GM21786 (cell line): ENCODE measurements around the gene GCLC.
"Not testable (repeated sequence)": the region's sequence is repeated elsewhere in the genome, so short reads cannot be mapped to it uniquely, and the experiment has no call there.

Source experiments
- ATAC-seq: cut with Tn5 transposase; IDR thresholded peaks from one replicate; pipeline ENCODE4 v1.9.1; 2021; ENCODE audit not compliant: unreplicated experiment

Gene GCLC

GRCh38 chr6:53544470-53545308 is at the start of gene GCLC:
GCLC (minus strand) TSS chr6:53545101; CDS start chr6:53544645, 456 bp downstream.
- ATAC-seq = peak; percentile 61

DNA sequence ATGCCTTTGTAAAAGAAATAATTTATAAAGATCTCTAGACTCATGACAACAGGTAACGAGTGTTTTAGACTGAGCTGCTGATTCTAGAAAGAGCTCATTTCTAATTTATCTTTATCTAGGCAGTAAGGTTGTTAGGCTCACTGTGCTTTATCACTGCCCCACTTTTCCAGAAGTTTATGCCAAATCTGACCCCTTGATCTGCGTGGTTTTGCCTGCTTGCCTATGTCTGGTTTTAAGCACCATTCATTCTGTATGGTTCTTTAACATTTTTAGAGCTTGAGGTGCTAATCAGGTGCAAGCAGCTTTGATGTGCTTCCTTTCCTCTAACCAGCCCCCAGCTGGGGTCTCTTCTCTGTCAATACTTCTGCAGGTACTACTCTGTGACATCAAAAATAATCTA is 49.7 kb upstream of the GCLC start:
- ATAC-seq = no peak

DNA sequence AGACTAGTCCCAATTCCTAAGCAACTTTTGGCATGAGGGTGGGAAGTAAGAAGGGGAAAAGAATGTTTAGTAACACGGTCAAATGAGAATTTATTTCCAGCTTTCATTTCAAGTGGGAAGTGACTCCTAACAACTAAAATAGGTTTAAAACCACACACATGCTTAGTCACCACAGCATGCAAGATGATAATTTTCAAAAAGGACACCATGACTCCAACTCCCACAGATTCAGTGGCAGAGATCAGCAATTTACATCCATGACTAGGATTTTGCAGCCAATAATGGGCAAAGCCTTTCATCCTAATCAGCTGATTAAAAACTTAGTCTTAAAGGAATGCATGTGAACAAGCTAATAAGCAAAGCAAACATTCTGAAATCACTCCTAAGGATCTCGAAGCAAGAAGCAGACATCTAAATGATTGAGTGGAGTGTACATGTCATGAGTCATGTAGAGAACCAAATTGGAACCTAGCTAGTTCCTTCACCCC is 48.1 kb upstream of the GCLC start:
- no peak for ATAC-seq

- no peak for ATAC-seq
These were observed 47.0 kb upstream of the GCLC start for GRCh38 chr6:53591873-53592272.

DNA sequence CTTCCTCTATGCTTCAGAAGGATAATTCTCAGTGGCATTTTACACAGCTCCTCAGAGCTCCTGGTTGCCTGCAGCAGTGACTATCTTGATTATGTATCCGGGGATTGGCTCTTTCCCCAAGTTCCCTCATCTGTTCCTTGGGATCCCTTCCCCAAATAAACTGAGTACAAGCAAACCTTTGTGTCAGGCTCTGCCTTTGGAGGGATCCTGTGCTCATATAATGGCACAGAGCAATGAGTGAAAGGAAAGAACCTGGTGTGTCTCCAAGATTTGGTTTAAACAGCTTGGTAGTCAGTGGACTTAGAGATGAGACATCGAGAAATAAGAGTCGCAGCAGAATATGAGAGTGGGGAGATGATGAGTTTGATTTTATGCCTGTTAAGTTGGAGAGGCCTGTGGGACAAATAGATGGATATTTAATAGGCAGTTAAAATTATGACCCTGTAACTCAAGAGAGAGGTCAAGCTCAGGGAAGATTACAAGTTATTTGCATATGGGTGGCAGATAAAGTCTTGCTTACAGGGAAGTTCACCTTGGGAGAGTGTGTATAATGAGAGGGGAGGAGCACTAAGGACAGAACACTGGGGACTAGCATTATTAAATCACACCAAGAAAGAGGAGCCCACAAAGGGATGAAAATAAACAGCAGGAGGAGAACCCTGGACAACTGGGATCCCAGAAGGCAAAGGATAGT is 44.1 kb upstream of the GCLC start:
- ATAC-seq = no peak

- ATAC-seq = no peak
These were observed 42.4 kb upstream of the GCLC start for GRCh38 chr6:53587291-53587690.

DNA sequence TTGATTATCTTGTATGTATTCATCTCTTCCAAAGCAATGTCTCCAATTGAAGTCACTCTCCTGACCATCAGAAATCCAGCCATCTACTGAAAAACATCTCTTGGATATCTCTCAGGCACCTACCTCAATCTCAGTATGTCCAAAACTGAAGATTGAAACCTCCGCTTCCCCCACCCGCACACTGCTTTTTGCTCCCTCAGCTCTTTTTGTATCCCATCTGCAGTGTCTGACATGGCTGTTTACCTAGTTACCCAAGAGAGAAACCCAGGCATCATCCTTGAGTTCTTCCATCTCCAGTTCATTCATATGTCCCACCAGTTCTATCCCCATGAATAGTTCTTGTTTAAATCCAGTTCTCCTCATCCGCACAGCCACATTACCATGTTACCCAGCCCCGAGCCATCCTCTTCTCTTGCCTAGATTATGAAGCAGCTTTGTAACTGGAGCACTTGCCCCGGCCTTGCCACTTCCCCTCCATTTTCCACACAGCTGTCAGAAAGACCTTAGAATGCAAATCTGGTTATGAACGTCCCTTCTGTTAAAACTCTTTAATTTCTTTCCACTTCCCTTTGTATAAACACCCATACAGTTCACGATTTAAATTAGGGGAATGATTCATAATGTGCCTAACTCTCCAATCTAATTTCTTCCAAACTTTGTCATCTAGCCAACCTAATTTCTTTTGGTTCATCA is 40.5 kb upstream of the GCLC start:
- ATAC-seq = no peak

GRCh38 chr6:53584726-53585125 is 39.8 kb upstream of the GCLC start:
- no peak for ATAC-seq

- ATAC-seq = no peak
These were observed 38.5 kb upstream of the GCLC start for GRCh38 chr6:53583451-53583850.

- no peak for ATAC-seq
These were observed 38.1 kb upstream of the GCLC start for GRCh38 chr6:53582963-53583362.

DNA sequence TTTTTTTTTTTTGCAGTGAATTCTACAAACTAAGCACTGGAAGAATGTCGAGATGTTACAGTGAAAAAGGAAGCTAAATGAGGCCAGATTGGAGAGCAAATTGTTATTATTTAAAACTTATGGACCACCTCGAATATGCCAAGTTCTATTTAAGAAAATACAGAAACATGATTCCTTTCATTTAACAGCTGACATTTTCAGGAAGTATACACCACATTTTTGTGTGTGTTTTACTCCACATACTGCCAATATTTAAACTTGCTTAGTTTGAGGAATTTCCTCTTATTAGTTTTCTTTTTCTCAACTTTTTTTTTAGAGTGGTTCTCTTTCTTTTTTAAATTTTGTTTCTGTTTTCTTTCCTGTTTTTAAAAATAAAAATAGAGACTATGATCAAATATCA is 37.0 kb upstream of the GCLC start:
- no peak for ATAC-seq

DNA sequence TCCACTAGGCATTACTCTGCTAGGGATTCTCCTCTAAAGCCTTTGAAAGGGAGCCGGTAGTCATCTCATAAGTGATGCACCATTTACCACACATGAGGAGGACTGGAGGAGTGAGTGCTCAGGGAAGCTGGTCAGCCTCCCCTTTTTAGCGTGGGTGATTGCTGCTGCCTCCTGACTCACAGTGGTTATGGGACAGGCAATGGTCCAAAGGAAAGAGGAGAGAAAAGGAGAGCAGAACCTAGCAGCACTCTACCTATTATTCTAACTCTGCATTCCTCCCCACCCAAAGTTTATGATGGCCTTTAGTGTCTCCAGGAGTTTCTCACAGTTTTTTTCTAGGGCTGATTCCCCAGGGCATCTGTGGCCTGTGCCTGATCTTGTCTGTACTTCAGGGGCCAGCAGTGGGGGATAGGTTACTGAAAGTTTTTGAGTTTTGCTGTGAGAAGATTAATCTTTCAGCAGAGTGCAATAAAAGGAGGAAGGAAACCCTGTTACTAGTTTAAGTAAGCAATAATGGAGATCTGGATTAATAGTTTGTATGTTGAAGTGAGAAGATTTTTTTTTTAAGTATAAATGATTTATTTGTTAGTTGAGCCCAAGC is 36.4 kb upstream of the GCLC start:
- no peak for ATAC-seq

DNA sequence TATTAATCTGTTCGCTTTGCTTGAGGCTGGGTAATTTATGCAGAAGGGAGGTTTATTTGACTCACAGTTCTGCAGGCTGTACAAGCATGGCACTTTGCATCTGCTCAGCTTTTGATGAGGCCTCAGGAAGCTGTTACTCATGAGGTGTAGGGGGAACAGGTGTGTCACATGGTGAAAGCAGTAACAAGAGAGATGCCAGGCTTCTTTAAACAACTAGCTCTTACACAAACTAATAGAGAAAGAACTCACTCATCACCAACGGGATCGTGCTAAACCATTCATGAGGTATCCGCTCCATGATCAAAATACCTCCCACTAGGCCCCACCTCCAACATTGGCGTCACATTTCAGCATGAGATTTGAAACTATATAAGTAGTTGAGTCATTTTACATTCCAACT is 34.4 kb upstream of the GCLC start:
- ATAC-seq = no peak

DNA sequence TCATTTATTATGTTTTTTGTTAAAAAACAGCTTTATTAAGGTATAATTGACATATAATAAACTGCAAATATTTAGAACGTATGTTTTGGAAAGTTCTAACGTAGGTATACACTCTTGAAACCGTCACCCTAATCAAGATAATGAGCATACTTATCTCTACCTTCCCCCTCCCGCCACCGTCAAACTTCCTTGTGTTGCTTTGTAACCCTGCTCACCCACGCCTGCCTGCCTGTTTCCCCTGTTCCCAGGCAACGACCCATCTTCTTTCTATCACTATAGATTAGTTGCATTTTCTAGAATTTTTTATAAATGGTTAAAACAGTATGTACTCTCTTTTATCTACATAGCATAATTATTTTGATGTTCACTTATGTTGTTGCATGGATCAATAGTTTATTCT is 33.5 kb upstream of the GCLC start:
- no peak for ATAC-seq

GRCh38 chr6:53573299-53573698 is 28.4 kb upstream of the GCLC start:
- ATAC-seq = no peak

- not testable (repeated sequence) for ATAC-seq
These were observed 27.5 kb upstream of the GCLC start for GRCh38 chr6:53572379-53572778.

GRCh38 chr6:53568776-53569616 is 24.1 kb upstream of the GCLC start:
- no peak for ATAC-seq

GRCh38 chr6:53567701-53568100 is 22.8 kb upstream of the GCLC start:
- no peak for ATAC-seq

GRCh38 chr6:53566755-53567154 is 21.9 kb upstream of the GCLC start:
- ATAC-seq = no peak

DNA sequence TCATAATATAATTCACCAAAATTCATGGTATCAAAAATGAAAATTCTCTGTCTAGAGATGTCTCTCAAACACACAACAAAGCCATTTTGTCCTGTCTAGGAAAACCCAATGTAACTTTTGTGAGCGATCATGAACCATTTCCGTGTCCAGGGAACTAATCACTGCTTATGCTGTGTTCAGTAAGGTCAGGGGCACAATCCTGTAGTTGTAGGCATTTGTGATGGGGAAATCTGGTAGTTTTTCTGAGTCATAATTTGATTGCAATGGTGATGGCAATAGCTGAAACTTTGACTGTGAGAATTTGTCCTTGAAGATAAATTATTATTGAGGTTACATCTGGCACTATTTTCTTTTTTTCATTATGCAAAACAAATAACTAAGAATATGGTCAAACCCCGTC is 21.0 kb upstream of the GCLC start:
- no peak for ATAC-seq
